Upper lobe of left lung (tissue), 4 donors: ENCODE measurements around the gene SLC25A45.

Source experiments
- CTCF ChIP-seq, 6 experiments: fragments of 450-650 bp in 4 of 6; fragments of 200-600 bp in 2 of 6; sonication (generic) in 2 of 6; IDR thresholded peaks; one replicate each; pipeline ENCODE4 v1.5.1; 2016 to 2019; ENCODE audit warnings: antibody characterized with exemption in 6 of 6
- EP300 ChIP-seq, 4 donors: sonication (generic); formaldehyde crosslinking; IDR thresholded peaks; one replicate each; pipeline ENCODE4 v1.5.1; 2017; ENCODE audit warnings: antibody characterized with exemption in 4 of 4, control low read depth in 2 of 4
- POLR2A ChIP-seq, 4 donors: fragments of 450-650 bp; IDR thresholded peaks; one replicate each; pipeline ENCODE4 v1.5.1; 2016 to 2017; ENCODE audit warnings: antibody characterized with exemption in 4 of 4, mild to moderate bottlenecking in 2 of 4
- POLR2AphosphoS5 ChIP-seq, 2 donors: sonication (generic); formaldehyde crosslinking; IDR thresholded peaks; one replicate each; pipeline ENCODE4 v1.5.1; 2017; ENCODE audit warnings: antibody characterized with exemption in 2 of 2

GRCh38 chr11:65392899-65393298, 10.5 kb upstream of the SLC25A45 start:
- TF ChIP-seq CTCF (IDR thresholded peaks at IDR 0.05) (no peak), EP300 (IDR thresholded peaks at IDR 0.05) (no peak), POLR2AphosphoS5 (IDR thresholded peaks at IDR 0.05) (no peak), POLR2A (IDR thresholded peaks at IDR 0.05) (no peak)
